GM12878 (cell line): ENCODE results near the gene BRD2. TPM values are rescaled to one million over a fixed set of nuclear protein-coding genes. Genes with fewer than 3 reads are reported as not detected.

Experiments used
- ATF7 ChIP-seq: fragments of 450-650 bp; IDR thresholded peaks from 2 replicates; pipeline ENCODE4 v1.6.1; 2016; ENCODE audit warnings: low read depth, mild to moderate bottlenecking
- CBX5 ChIP-seq: sonication (generic); IDR thresholded peaks from 2 replicates; pipeline ENCODE4 v1.6.1; 2016; ENCODE audit warnings: low read depth, moderate library complexity, mild to moderate bottlenecking, inconsistent platforms
- CHD2 ChIP-seq: IDR thresholded peaks from 2 replicates; pipeline ENCODE4 v1.6.1; 2011; ENCODE audit warnings: low read depth, low read length, improper control_type of control experiment, borderline replicate concordance
- CHD4 ChIP-seq: fragments of 200-600 bp; sonication (generic); IDR thresholded peaks from 2 replicates; pipeline ENCODE4 v1.6.1; 2016; ENCODE audit warnings: mild to moderate bottlenecking
- CUX1 ChIP-seq: IDR thresholded peaks from 2 replicates; pipeline ENCODE4 v1.6.1; 2012; ENCODE audit warnings: improper control_type of control experiment, low read depth, low read length; ENCODE audit not compliant: insufficient replicate concordance
- ESRRA ChIP-seq: IDR thresholded peaks from 2 replicates; pipeline ENCODE4 v1.6.1; 2012; ENCODE audit warnings: mild to moderate bottlenecking, low read length, improper control_type of control experiment
- GABPA ChIP-seq: IDR thresholded peaks from 2 replicates; pipeline ENCODE4 v1.6.1; 2014; ENCODE audit warnings: antibody characterized with exemption, low read depth, mild to moderate bottlenecking, inconsistent platforms
- GATAD2B ChIP-seq: fragments of 450-650 bp; conservative IDR thresholded peaks from 2 replicates; pipeline ENCODE4 v1.6.1; 2017; ENCODE audit warnings: low read depth, mild to moderate bottlenecking, moderate library complexity
- JUND ChIP-seq: IDR thresholded peaks from 2 replicates; pipeline ENCODE4 v1.6.1; 2012; ENCODE audit warnings: low read depth, mild to moderate bottlenecking, low read length, improper control_type of control experiment, moderate library complexity
- KAT2A ChIP-seq: conservative IDR thresholded peaks from 2 replicates; pipeline ENCODE4 v1.6.1; 2011; ENCODE audit warnings: low read depth, low read length; ENCODE audit not compliant: control insufficient read depth
- MEF2B ChIP-seq: fragments of 450-650 bp; IDR thresholded peaks from 2 replicates; pipeline ENCODE4 v1.6.1; 2018; ENCODE audit warnings: mild to moderate bottlenecking, moderate library complexity; ENCODE audit not compliant: partially characterized antibody, poor library complexity, severe bottlenecking
- MXI1 ChIP-seq: fragments of 150-350 bp; IDR thresholded peaks from 2 replicates; pipeline ENCODE4 v1.6.1; 2011; ENCODE audit warnings: low read depth, mild to moderate bottlenecking, inconsistent platforms, low read length, improper control_type of control experiment
- NBN ChIP-seq: fragments of 450-650 bp; IDR thresholded peaks from 2 replicates; pipeline ENCODE4 v1.6.1; 2016
- NR2C1 ChIP-seq: fragments of 450-650 bp; IDR thresholded peaks from 2 replicates; pipeline ENCODE4 v1.6.1; 2017; ENCODE audit warnings: antibody characterized with exemption, mild to moderate bottlenecking, moderate library complexity
- SIN3A ChIP-seq: IDR thresholded peaks from 2 replicates; pipeline ENCODE4 v1.6.1; 2012; ENCODE audit warnings: low read depth, low read length, improper control_type of control experiment
- SIX5 ChIP-seq: IDR thresholded peaks from 2 replicates; pipeline ENCODE4 v1.6.1; 2011; ENCODE audit warnings: mild to moderate bottlenecking, low read depth, low read length, moderate library complexity; ENCODE audit not compliant: severe bottlenecking
- ZNF687 ChIP-seq: fragments of 450-650 bp; IDR thresholded peaks from 2 replicates; pipeline ENCODE4 v1.6.1; 2017; ENCODE audit warnings: mild to moderate bottlenecking, moderate library complexity
- ZZZ3 ChIP-seq: IDR thresholded peaks from 2 replicates; pipeline ENCODE4 v1.6.1; 2011; ENCODE audit warnings: low read depth; ENCODE audit not compliant: control insufficient read depth, insufficient read length
- polyA plus RNA-seq, 11 experiments: library from polyadenylated mRNA; depleted of rRNA in 4 of 11; unstranded in 6 of 11; stranded (reverse) in 5 of 11; fragments of >200 nt; fragmentation: Nextera tagmentation in 4 of 11; fragmentation: Illumina TruSeq in 1 of 11; extraction: Ambion mirVana in 4 of 11; extraction: Trizol in 1 of 11; gene quantifications; 1 replicate in 1 of 11; 2 replicates in 10 of 11; pipeline versions ENCODE4 v1.2.1 to v1.2.3, GENCODE V29; 2011 to 2016; ENCODE audit warnings: inconsistent platforms in 2 of 11, missing spikeins in 2 of 11, low read depth in 1 of 11
- total RNA-seq, 4 experiments: library from RNA; depleted of rRNA in 3 of 4; stranded (reverse); fragments of >200 nt in 3 of 4; fragmentation: Illumina TruSeq in 1 of 4; extraction: Trizol in 1 of 4; gene quantifications; 2 replicates each; pipeline versions ENCODE4 v1.2.1 to v1.2.3, GENCODE V29; 2013 to 2021
- TF ChIP-seq, protein P1 (sequence below): fragments of 450-650 bp; conservative IDR thresholded peaks from 2 replicates; pipeline ENCODE4 v1.6.1; 2017; ENCODE audit warnings: mild to moderate bottlenecking, moderate library complexity

The BRD2 gene
- total and polyA plus RNA-seq, 10 of the 15 experiments (the other 5 are each of a cell fraction or from before 2014, with no cell fraction given), result 32.2 to 239 (median 139) TPM

GRCh38 chr6:32943864-32944649 lies 24.3 kb upstream of the BRD2 start (continued):
- TF ChIP-seq MXI1 (peak; percentile 74), GATAD2B (no peak; the same call in 1 of the 2 replicates), ESRRA (no peak), CHD4 (no peak), ATF7 (peak; percentile 67), MEF2B (peak; percentile 59), NBN (peak; percentile 87; the same call in 1 of the 2 replicates), SIX5 (no peak), GABPA (no peak; the same call in 1 of the 2 replicates), CBX5 (peak; percentile 62; the same call in 1 of the 2 replicates), ZZZ3 (no peak), NR2C1 (no peak), JUND (no peak), CHD2 (peak; percentile 72; the same call in 1 of the 2 replicates), CUX1 (peak; percentile 40), KAT2A (no peak), SIN3A (no peak), ZNF687 (no peak)
- TF ChIP-seq, protein P1, sequence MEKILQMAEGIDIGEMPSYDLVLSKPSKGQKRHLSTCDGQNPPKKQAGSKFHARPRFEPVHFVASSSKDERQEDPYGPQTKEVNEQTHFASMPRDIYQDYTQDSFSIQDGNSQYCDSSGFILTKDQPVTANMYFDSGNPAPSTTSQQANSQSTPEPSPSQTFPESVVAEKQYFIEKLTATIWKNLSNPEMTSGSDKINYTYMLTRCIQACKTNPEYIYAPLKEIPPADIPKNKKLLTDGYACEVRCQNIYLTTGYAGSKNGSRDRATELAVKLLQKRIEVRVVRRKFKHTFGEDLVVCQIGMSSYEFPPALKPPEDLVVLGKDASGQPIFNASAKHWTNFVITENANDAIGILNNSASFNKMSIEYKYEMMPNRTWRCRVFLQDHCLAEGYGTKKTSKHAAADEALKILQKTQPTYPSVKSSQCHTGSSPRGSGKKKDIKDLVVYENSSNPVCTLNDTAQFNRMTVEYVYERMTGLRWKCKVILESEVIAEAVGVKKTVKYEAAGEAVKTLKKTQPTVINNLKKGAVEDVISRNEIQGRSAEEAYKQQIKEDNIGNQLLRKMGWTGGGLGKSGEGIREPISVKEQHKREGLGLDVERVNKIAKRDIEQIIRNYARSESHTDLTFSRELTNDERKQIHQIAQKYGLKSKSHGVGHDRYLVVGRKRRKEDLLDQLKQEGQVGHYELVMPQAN, result peak; percentile 38; the same call in 1 of the 2 replicates
